CD4-positive, alpha-beta T cell (primary cell): ENCODE measurements around the gene SHKBP1. TPM values are rescaled to one million over a fixed set of nuclear protein-coding genes. Genes with fewer than 3 reads are reported as not detected.
A peak's percentile ranks its signal among the peaks of the same experiment; 100 is the strongest.

Experiments used
- ATAC-seq: fragments of 200-7000 bp; cut with Tn5 transposase; one replicate; pipeline ENCODE4 v1.10.0; 2022; ENCODE audit warnings: mild to moderate bottlenecking; ENCODE audit not compliant: poor library complexity
- CTCF ChIA-PET: fragments of 350-600 bp; sonication (Branson Sonifier 250); formaldehyde crosslinking; loops from one replicate; lab custom pipeline; 2021; ENCODE audit warnings: antibody characterized with exemption, inconsistent platforms; lab: Charles Lee
- POLR2A ChIA-PET: fragments of 350-600 bp; sonication (Branson Sonifier 250); formaldehyde crosslinking; loops from one replicate; lab custom pipeline; 2021; ENCODE audit warnings: antibody characterized with exemption, inconsistent platforms; lab: Charles Lee
- DNase-seq, 14 experiments: peaks; one replicate each; pipeline ENCODE4 v3.0.0-alpha.2; 2013 to 2020; ENCODE audit warnings: mixed read lengths in 2 of 14
- H3K27ac ChIP-seq, 2 donors: one replicate each; pipeline versions ENCODE4 v1.5.1 to v1.7.0; 2013; ENCODE audit warnings: low read length in 2 of 2, low read depth in 1 of 2, mild to moderate bottlenecking in 1 of 2
- H3K27me3 ChIP-seq, 2 experiments: 1 replicate in 1 of 2; 2 replicates in 1 of 2; pipeline versions ENCODE4 v1.6.1 to v1.7.0; 2013; ENCODE audit warnings: low read length in 2 of 2, control low read depth in 1 of 2, mild to moderate bottlenecking in 1 of 2, moderate library complexity in 1 of 2; ENCODE audit not compliant: insufficient read depth in 2 of 2, control insufficient read depth in 1 of 2
- H3K36me3 ChIP-seq: one replicate; pipeline ENCODE4 v1.6.1; 2013; ENCODE audit warnings: low read length, control low read depth; ENCODE audit not compliant: insufficient read depth
- H3K4me1 ChIP-seq: one replicate; pipeline ENCODE4 v1.6.1; 2013; ENCODE audit warnings: low read length, control low read depth; ENCODE audit not compliant: insufficient read depth
- H3K4me3 ChIP-seq: one replicate; pipeline ENCODE4 v1.5.1; 2013; ENCODE audit warnings: mild to moderate bottlenecking, low read length, moderate library complexity
- H3K9me3 ChIP-seq, 2 experiments: 1 replicate in 1 of 2; 2 replicates in 1 of 2; pipeline versions ENCODE4 v1.6.1 to v1.7.0; 2013; ENCODE audit warnings: low read length in 2 of 2, mild to moderate bottlenecking in 2 of 2, control low read depth in 1 of 2, moderate library complexity in 1 of 2; ENCODE audit not compliant: control insufficient read depth in 1 of 2, insufficient read depth in 1 of 2
- H3K27ac Mint-ChIP-seq: one replicate; pipeline ENCODE4 v1.8.0; 2020; ENCODE audit warnings: mixed read lengths
- H3K27me3 Mint-ChIP-seq: one replicate; pipeline ENCODE4 v1.8.0; 2021; ENCODE audit warnings: mixed read lengths
- H3K36me3 Mint-ChIP-seq: one replicate; pipeline ENCODE4 v1.8.0; 2021; ENCODE audit warnings: low read depth, mixed read lengths
- H3K4me1 Mint-ChIP-seq: one replicate; pipeline ENCODE4 v1.8.0; 2021; ENCODE audit warnings: low read depth, mixed read lengths
- H3K4me3 Mint-ChIP-seq: one replicate; pipeline ENCODE4 v1.8.0; 2020; ENCODE audit warnings: mild to moderate bottlenecking, mixed read lengths
- H3K9me3 Mint-ChIP-seq: one replicate; pipeline ENCODE4 v1.8.0; 2020; ENCODE audit warnings: mixed read lengths
- intact Hi-C, 2 experiments: fragments of 100-400 bp; cut with DNase I in 1 of 2; cut with micrococcal nuclease in 1 of 2; formaldehyde crosslinking; loops; one replicate each; pipeline versions ENCODE4 v1.15.1 to v1.9.0; 2023 to 2025; cut with DNase I, micrococcal nuclease
- total RNA-seq, 174 experiments: library from RNA in 2 of 174; stranded (reverse) in 2 of 174; gene quantifications; one replicate each; pipeline ENCODE4 v1.2.3 and lab custom pipeline; 2021 to 2026
- TF ChIP-seq, protein P1 (sequence below): fragments of 200-600 bp; IDR thresholded peaks from one replicate; pipeline ENCODE4 v1.8.0; 2022; ENCODE audit warnings: antibody characterized with exemption, mild to moderate bottlenecking

Gene SHKBP1
- total RNA-seq, 2 experiments from 2014 or later, result 82.5 to 92.9 TPM

DNA sequence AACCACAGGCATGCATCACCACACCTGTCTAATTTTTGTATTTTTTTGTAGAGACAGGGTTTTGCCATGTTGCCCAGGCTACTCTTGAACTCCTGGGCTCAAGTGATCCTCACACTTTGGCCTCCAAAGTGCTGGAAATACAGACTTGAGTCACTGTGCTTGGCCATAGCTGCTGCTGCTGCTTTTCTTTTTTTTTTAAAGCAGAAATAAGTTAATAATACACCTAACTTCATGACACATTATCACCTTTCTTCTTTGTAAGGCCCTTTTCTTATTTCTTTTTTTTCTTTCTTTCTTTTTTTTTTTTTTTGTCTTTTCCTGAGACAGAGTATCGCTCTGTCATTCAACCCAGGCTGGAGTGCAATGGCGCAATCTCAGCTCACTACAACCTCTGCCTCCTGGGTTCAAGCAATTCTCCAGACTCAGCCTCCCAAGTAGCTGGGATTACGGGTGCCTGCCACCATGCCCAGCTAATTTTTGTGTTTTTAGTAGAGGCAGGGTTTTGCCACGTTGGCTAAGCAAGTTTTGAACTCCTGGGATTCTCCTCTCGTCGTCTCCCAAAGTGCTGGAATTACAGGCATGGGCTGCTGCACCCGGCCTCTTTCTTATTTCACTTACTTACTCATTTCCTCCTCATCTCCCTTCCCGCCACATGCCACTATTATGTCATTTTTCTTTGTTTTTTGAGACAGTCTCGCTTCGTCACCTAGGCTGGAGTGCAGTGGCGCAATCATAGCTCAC is 8.7 kb downstream of the SHKBP1 start:
- H3K27me3 Mint-ChIP-seq, result no peaks in the 10 kb centered on the region
- TF ChIP-seq, protein P1, sequence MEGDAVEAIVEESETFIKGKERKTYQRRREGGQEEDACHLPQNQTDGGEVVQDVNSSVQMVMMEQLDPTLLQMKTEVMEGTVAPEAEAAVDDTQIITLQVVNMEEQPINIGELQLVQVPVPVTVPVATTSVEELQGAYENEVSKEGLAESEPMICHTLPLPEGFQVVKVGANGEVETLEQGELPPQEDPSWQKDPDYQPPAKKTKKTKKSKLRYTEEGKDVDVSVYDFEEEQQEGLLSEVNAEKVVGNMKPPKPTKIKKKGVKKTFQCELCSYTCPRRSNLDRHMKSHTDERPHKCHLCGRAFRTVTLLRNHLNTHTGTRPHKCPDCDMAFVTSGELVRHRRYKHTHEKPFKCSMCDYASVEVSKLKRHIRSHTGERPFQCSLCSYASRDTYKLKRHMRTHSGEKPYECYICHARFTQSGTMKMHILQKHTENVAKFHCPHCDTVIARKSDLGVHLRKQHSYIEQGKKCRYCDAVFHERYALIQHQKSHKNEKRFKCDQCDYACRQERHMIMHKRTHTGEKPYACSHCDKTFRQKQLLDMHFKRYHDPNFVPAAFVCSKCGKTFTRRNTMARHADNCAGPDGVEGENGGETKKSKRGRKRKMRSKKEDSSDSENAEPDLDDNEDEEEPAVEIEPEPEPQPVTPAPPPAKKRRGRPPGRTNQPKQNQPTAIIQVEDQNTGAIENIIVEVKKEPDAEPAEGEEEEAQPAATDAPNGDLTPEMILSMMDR, result no peak
- DNase-seq (peak in 2 of 14 experiments; percentile 53 to 63), ATAC-seq (no peak)
- Histone ChIP-seq H3K4me1 (no peaks in the 10 kb centered on the region), H3K9me3 (no peaks in the 10 kb centered on the region), H3K27ac (no peak overlapping the region), H3K4me3 (no peak overlapping the region), H3K27me3 (no peaks in the 10 kb centered on the region), H3K36me3 (peaks cover 76% of the 10 kb centered on the region)
- ChIA-PET POLR2A (no interaction called here), CTCF (no interaction called here)
- H3K27ac Mint-ChIP-seq, result no peak overlapping the region
- H3K4me3 Mint-ChIP-seq, result no peak overlapping the region
- no peaks in the 10 kb centered on the region for H3K9me3 Mint-ChIP-seq
- peaks cover 78% of the 10 kb centered on the region for H3K36me3 Mint-ChIP-seq
- intact Hi-C loops, result no loop called here
- no peaks in the 10 kb centered on the region for H3K4me1 Mint-ChIP-seq

DNA sequence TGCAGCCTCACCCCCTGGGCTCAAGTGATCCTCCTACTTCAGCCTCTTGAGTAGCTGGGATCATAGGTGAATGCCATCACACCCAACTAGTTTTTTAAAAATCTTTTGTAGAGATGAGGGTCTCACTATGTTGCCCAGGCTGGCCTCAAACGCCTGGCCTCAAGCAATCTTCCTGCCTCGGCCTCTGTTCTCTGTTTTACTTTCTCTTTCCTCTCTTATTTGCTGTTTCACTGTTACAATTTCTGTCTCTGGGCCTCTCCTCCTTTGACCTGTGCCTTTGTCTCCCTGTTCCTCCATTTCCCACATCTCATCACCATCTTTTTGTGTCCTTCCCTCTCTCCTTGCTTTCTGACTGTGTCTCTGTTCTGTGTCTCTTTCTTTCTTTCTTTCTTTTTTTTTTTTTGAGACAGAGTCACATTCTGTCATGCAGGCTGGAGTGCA is 9.3 kb downstream of the SHKBP1 start:
- no peaks in the 10 kb centered on the region for H3K27me3 Mint-ChIP-seq
- H3K36me3 Mint-ChIP-seq, result peaks cover 79% of the 10 kb centered on the region
- POLR2A ChIA-PET, result no interaction called here
- Histone ChIP-seq H3K27me3 (no peaks in the 10 kb centered on the region), H3K27ac (no peak overlapping the region), H3K4me3 (no peak overlapping the region), H3K4me1 (no peaks in the 10 kb centered on the region), H3K36me3 (peaks cover 76% of the 10 kb centered on the region), H3K9me3 (no peaks in the 10 kb centered on the region)
- intact Hi-C loops, result no loop called here
- TF ChIP-seq, protein P1, result no peak
- H3K27ac Mint-ChIP-seq, result no peak overlapping the region
- ATAC-seq (no peak), DNase-seq (no peak)
- H3K9me3 Mint-ChIP-seq, result no peaks in the 10 kb centered on the region
- CTCF ChIA-PET, result no interaction called here
- H3K4me3 Mint-ChIP-seq, result no peak overlapping the region
- H3K4me1 Mint-ChIP-seq, result no peaks in the 10 kb centered on the region

DNA sequence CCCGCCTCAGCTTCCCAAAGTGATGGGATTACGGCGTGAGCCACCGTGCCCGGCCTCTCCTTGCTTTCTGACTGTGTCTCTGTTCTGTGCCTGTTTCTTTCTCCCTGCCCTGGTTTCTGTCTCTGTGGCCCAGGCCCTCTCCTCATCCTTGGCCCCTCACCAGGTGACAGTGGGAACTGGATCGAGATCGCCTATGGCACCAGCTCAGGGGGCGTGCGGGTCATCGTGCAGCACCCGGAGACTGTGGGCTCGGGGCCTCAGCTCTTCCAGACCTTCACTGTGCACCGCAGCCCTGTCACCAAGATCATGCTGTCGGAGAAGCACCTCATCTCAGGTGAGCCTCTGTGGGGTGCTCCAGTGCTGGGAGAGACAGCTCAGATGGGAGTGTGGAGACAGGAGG is 9.9 kb downstream of the SHKBP1 start:
- intact Hi-C loops, result no loop called here
- POLR2A ChIA-PET, result no interaction called here
- DNase-seq (no peak), ATAC-seq (no peak)
- no peak overlapping the region for H3K27ac ChIP-seq
- no peaks in the 10 kb centered on the region for H3K4me1 ChIP-seq
- Mint-ChIP-seq H3K9me3 (no peaks in the 10 kb centered on the region), H3K27ac (no peak overlapping the region), H3K36me3 (peaks cover 77% of the 10 kb centered on the region), H3K27me3 (no peaks in the 10 kb centered on the region), H3K4me3 (no peak overlapping the region), H3K4me1 (no peaks in the 10 kb centered on the region)
- TF ChIP-seq, protein P1, result no peak
- no peak overlapping the region for H3K4me3 ChIP-seq
- no peaks in the 10 kb centered on the region for H3K9me3 ChIP-seq
- no peaks in the 10 kb centered on the region for H3K27me3 ChIP-seq
- CTCF ChIA-PET, result interaction anchor here (0.8 kb wide), 1 partner anchor 48 kb away, joined by 3 read pairs; no protein-coding TSS in a partner anchor
- peaks cover 70% of the 10 kb centered on the region for H3K36me3 ChIP-seq
